Naive B cell (primary cell): ENCODE data around the gene FBXO22. TPM values are rescaled to one million over a fixed set of nuclear protein-coding genes. Genes with fewer than 3 reads are reported as not detected.
A peak's percentile ranks its signal among the peaks of the same experiment; 100 is the strongest.

ENCODE experiments used
- ATAC-seq, 2 donors: fragments of 150-1000 bp; cut with Tn5 transposase; 2 replicates each; pipeline ENCODE4 v1.10.0; 2021; ENCODE audit warnings: low read depth in 2 of 2, mild to moderate bottlenecking in 2 of 2, moderate library complexity in 2 of 2
- DNase-seq: peaks from one replicate; pipeline ENCODE4 v3.0.0; 2022
- H3K27ac Mint-ChIP-seq, 6 donors: one replicate each; pipeline ENCODE4 v1.8.0; 2020 to 2022; ENCODE audit warnings: mild to moderate bottlenecking in 6 of 6, mixed read lengths in 6 of 6, moderate library complexity in 5 of 6, inconsistent platforms in 2 of 6
- H3K27me3 Mint-ChIP-seq, 3 donors: one replicate each; pipeline ENCODE4 v1.8.0; 2021 to 2022; ENCODE audit warnings: mixed read lengths in 3 of 3, mild to moderate bottlenecking in 1 of 3
- H3K36me3 Mint-ChIP-seq, 2 donors: one replicate each; pipeline ENCODE4 v1.8.0; 2020 to 2022; ENCODE audit warnings: mixed read lengths in 2 of 2, inconsistent platforms in 1 of 2, mild to moderate bottlenecking in 1 of 2
- H3K4me1 Mint-ChIP-seq, 3 donors: one replicate each; pipeline ENCODE4 v1.8.0; 2020 to 2022; ENCODE audit warnings: mixed read lengths in 3 of 3, inconsistent platforms in 1 of 3, mild to moderate bottlenecking in 1 of 3, moderate library complexity in 1 of 3
- H3K4me3 Mint-ChIP-seq, 8 donors: one replicate each; pipeline ENCODE4 v1.8.0; 2020 to 2022; ENCODE audit warnings: mild to moderate bottlenecking in 8 of 8, mixed read lengths in 8 of 8, moderate library complexity in 8 of 8, inconsistent platforms in 2 of 8
- H3K9me3 Mint-ChIP-seq, 7 donors: one replicate each; pipeline ENCODE4 v1.8.0; 2020 to 2022; ENCODE audit warnings: mixed read lengths in 7 of 7, mild to moderate bottlenecking in 5 of 7, inconsistent platforms in 2 of 7, moderate library complexity in 1 of 7
- polyA plus RNA-seq, 6 donors: library from polyadenylated mRNA; unstranded; fragments of 300-500 nt; fragmentation: Illumina TruSeq; gene quantifications; one replicate each; pipeline ENCODE4 v1.2.3, GENCODE V29; 2021; ENCODE audit warnings: low read depth in 6 of 6

FBXO22 gene
- polyA plus RNA-seq, 6 donors from 2014 or later: 6.6 to 18.8 (median 16.4) TPM

DNA sequence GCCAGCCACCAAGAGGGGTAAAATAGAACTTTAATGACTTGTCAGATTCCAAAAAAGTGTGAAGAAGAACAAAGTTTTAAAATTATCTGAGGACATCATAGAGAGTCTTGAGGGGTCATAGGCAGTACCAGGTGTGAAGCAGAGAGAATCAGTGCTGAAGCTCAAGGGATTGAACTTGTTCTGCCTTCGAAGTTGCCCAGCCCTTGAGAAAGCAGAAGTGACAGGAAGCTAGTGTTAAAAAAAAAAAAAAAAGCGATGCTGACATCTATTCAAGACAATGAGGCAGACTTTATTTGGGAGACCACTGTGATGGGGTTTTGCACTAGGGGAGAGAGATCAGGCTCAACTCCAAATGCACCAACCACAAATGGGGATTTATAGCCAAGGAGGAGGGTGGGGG is 21.8 kb downstream of the FBXO22 start:
- Mint-ChIP-seq H3K27ac (peak overlapping the region in 2 of 6 donors; percentile 7 to 50), H3K9me3 (no peaks in the 10 kb centered on the region), H3K4me1 (peaks cover 31 to 46% (median 46%) of the 10 kb centered on the region in 3 donors), H3K4me3 (no peak overlapping the region), H3K27me3 (no peaks in the 10 kb centered on the region), H3K36me3 (peaks cover 16 to 17% of the 10 kb centered on the region in 2 donors)
- peak; percentile 57 to 61 for ATAC-seq
- DNase-seq: no peak

DNA sequence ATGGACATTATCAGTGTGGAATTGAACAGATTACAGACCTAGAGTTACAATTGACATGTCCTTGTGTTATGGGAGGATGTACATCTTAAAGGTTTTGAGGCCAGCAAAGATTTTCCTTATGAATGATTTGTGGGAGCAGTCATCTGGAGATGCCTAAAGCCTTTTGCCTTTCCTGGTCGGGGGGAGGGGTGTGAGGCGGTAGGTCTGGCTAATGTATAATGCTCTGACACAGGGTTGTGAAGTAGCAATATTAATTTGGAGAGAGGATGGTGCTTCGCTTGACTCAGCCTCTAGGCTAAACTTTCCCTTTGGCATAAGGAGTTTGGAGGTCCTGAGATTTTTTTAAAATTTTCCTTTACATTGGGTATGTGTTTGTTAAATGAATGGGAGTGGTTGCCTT is 23.3 kb downstream of the FBXO22 start:
- DNase-seq (no peak), ATAC-seq (no peak)
- Mint-ChIP-seq H3K4me1 (peaks cover 31 to 46% (median 46%) of the 10 kb centered on the region in 3 donors), H3K27me3 (no peaks in the 10 kb centered on the region), H3K36me3 (peaks cover 18 to 26% of the 10 kb centered on the region in 2 donors), H3K4me3 (no peak overlapping the region), H3K27ac (peak overlapping the region in 1 of 6 donors; percentile 69), H3K9me3 (no peaks in the 10 kb centered on the region)

DNA sequence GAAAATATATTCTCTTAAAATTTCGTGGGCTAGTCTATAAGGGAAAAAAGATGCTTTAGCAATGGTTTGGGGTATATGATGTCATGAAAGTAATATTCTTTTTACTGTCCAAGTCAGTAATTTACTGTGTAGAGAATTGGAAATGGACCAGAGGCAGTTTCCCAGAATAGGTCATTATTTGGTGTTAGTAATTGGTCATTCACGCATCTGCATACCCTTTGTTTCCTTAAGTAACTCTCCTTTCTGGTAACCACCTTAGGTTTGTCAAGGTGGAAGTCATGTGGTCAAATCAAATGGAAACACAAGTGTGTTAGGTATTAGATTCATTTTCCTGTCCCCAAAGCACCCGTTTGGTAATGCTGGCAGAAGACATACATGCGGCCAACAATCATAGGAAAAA is 23.9 kb downstream of the FBXO22 start:
- no peaks in the 10 kb centered on the region for H3K9me3 Mint-ChIP-seq
- H3K36me3 Mint-ChIP-seq: peaks cover 13 to 27% of the 10 kb centered on the region in 2 donors
- H3K27me3 Mint-ChIP-seq: no peaks in the 10 kb centered on the region
- no peak overlapping the region for H3K4me3 Mint-ChIP-seq
- no peak for DNase-seq
- H3K4me1 Mint-ChIP-seq: peaks cover 31 to 46% (median 39%) of the 10 kb centered on the region in 3 donors
- no peak for ATAC-seq
- H3K27ac Mint-ChIP-seq: peak overlapping the region in 2 of 6 donors; percentile 3 to 19

DNA sequence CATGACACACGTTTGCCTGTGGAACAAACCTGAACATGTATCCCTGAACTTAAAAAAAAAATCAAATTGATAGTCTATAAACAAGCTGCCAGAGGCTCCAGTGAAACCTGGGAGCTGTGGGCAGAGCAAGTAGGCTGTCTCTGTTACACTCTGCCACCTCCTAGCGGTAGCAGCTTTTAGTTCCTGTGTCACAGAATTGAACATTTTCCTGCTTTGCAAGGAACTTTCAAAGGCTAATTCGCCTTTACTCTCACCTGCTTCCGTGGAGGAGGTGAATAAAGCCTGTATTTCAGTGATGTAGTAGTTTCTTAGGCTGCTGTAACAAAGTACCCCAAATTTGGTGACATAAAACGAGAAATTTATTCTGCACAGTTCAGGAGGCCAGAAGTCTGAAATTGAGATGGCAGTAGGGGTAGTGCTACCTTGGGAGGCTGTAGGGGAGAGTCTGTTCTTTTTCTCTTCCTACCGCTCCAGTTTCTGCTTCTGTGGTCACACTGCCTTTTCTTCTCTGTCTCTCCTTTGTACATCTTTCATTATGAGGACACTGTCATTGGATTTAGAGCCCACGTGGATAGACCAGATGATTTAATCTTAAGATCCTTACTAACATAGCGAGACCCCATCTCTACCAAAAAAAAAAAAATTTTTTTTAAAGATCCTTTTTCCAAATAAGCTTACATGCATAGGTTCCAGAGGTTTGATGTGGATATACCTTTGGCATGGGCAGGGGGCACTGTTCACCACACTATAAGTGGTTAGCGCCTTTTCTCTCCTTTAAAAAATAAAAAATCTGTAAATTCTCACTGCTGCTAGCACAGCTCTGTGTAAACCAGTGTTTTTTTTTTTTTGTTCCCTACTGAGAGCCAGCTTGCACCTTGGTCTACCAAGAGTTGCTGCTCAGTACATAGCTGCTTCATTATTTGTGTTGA is 25.3 kb downstream of the FBXO22 start:
- Mint-ChIP-seq H3K4me1 (peaks cover 28 to 41% (median 34%) of the 10 kb centered on the region in 3 donors), H3K27ac (peak overlapping the region in 2 of 6 donors; percentile 11 to 65), H3K36me3 (peaks cover 17 to 35% of the 10 kb centered on the region in 2 donors), H3K4me3 (peak overlapping the region in 1 of 8 donors; percentile 34), H3K27me3 (no peaks in the 10 kb centered on the region), H3K9me3 (no peaks in the 10 kb centered on the region)
- no peak for ATAC-seq
- DNase-seq: no peak

DNA sequence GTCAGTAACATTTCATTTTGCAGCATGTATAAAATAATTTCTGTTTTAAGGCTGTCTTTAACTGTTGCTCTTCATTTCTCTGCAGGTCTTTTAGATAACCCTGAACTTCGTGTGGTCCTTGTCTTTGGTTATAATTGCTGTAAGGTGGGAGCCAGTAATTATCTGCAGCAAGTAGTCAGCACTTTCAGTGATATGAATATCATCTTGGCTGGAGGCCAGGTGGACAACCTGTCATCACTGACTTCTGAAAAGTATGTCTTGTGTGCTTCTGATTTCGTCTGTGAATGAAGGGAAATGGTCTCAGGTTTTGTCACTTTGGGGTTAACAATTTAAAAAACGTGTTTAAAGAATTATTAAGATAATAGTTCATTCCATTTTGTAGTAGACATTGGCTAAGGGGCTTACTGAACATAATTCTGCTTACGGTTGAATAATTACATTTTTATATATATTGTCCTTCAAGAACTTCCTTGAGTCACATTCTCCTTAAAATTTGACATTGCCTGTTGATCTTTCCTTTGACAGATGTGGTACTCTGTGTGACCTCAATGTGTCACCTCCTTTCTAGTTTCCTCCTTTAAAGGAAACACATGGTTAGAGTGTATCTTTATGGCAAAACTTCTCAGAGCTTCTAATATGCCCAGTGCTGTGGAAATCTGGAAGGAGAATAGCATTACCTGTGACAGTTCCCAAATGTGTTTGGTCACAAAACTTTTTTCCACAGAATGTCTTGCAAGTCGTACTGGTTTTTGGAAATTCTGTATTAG is 26.3 kb downstream of the FBXO22 start:
- no peak for ATAC-seq
- Mint-ChIP-seq H3K36me3 (peaks cover 17 to 39% of the 10 kb centered on the region in 2 donors), H3K27ac (no peak overlapping the region), H3K9me3 (no peaks in the 10 kb centered on the region), H3K27me3 (no peaks in the 10 kb centered on the region), H3K4me3 (no peak overlapping the region), H3K4me1 (peaks cover 22 to 33% (median 29%) of the 10 kb centered on the region in 3 donors)
- no peak for DNase-seq

DNA sequence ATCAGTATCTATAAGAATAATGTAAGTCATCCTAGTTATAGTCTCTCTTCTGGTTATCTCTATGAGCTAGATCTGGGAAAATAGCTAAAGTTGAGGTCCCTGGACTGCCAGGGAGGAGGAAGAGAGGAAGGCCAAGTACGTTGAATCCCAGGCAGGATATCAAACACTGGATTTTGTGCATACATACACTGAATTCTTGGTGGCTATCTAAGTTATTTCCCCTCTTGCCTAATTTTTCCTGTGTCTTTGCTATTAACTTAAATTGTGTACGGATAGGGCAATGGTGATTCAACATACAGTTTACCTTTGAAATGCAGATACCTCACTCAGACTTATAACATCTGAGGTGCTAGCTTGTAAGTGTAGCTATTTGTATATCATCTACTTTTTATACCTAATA is 27.2 kb downstream of the FBXO22 start:
- Mint-ChIP-seq H3K27ac (peak overlapping the region in 2 of 6 donors; percentile 29 to 39), H3K36me3 (peaks cover 17 to 35% of the 10 kb centered on the region in 2 donors), H3K4me1 (peaks cover 15 to 25% (median 23%) of the 10 kb centered on the region in 3 donors), H3K27me3 (no peaks in the 10 kb centered on the region), H3K4me3 (no peak overlapping the region), H3K9me3 (no peaks in the 10 kb centered on the region)
- ATAC-seq: no peak
- no peak for DNase-seq

DNA sequence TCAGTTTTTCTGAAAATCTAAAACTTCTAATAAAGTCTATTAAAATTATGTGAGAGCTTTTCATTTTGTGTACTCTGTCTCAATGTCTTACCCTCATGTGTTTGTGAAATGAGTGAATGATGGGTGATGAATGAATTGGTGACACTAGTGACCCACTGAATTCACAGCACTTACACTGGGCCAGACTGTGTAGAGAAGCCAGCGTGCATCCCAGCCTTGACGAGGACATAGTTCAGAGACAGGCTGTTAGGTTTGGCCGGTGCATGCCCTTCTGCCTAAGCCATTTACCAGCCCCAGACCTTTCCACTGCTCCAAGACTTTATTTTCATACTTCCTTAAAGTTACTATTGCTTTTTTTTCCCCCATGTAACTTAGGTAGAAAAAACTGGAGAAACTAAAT is 38.8 kb downstream of the FBXO22 start:
- Mint-ChIP-seq H3K4me3 (no peak overlapping the region), H3K36me3 (peaks cover 6 to 14% of the 10 kb centered on the region in 2 donors)

DNA sequence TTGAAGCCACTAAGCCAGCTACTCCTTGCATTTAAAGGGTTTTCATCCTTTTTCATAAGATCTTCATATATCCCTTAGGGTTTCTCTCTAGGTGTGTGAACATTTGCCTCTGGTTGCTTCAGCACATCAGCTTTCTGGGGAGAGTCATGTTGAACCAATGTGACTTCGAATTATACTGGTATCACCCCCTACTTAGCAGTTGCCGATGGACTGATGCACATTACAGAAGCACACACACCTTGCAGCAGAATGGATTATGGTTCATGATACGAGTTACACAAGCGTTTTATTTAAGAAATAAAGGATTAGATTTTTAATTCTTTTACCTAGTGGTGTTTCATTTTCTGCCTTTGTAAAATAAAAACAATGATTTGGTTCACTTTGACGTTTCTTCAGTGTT is 39.6 kb downstream of the FBXO22 start:
- peaks cover 0 to 7% (median 0%) of the 10 kb centered on the region in 7 donors for H3K9me3 Mint-ChIP-seq
- no peaks in the 10 kb centered on the region for H3K4me1 Mint-ChIP-seq
- H3K4me3 Mint-ChIP-seq: no peak overlapping the region
- DNase-seq (no peak), ATAC-seq (no peak)
- H3K27ac Mint-ChIP-seq: no peak overlapping the region
- peaks cover 5 to 17% (median 11%) of the 10 kb centered on the region in 3 donors for H3K27me3 Mint-ChIP-seq
- H3K36me3 Mint-ChIP-seq: peaks cover 0 to 7% of the 10 kb centered on the region in 2 donors

More for the DNA sequence above, 38.8 kb downstream of the FBXO22 start:
- ATAC-seq: no peak
- DNase-seq: no peak
- peak overlapping the region in 1 of 6 donors; percentile 18 for H3K27ac Mint-ChIP-seq
- H3K27me3 Mint-ChIP-seq: peaks cover 5 to 14% (median 11%) of the 10 kb centered on the region in 3 donors
- H3K4me1 Mint-ChIP-seq: no peaks in the 10 kb centered on the region
- peaks cover 0 to 7% (median 0%) of the 10 kb centered on the region in 7 donors for H3K9me3 Mint-ChIP-seq

DNA sequence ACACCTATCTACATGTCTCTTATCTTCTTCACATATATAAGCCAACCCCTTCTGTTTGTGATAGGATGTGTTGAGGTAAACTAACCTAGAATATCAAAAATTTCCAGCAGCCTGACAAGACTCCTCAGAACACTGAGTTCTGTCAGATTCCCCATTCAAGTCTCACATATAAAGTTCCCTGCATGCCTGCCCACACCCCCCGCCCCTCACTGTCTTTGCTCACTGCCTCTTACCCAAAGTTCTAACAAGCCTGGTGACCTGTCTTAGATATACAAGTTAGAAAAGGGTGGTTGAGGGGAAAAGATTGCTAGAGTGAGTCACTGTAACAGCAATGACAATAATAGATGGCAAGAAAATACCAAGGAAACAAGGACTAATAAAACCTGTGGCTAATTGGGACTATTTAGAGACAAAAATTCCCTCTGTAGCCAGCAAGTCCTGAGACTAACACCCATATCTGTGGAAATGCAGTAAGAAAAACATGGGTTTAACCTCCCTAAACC is 40.1 kb downstream of the FBXO22 start:
- Mint-ChIP-seq H3K36me3 (peaks cover 0 to 2% of the 10 kb centered on the region in 2 donors), H3K27me3 (peaks cover 5 to 17% (median 11%) of the 10 kb centered on the region in 3 donors), H3K27ac (peak overlapping the region in 1 of 6 donors; percentile 13), H3K4me3 (no peak overlapping the region), H3K9me3 (peaks cover 0 to 7% (median 0%) of the 10 kb centered on the region in 7 donors), H3K4me1 (no peaks in the 10 kb centered on the region)
- ATAC-seq (no peak), DNase-seq (no peak)

DNA sequence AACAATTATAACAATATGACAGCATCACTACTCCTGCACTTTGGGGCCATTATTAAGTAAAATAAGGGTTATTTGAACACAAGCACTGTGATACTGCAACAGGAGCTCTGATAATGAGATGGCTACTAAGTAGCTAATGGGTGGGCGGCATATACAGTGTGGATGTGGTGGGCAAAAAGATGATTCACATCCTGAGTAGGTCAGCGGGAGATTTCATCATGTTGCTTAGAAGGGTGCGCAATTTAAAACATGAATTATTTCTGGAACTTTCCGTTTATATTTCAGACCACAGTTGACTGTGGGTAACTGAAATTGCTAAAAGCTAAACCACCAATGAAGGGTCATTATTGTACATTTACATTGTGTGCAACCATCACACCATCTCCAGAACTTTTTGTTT is 42.3 kb downstream of the FBXO22 start:
- Mint-ChIP-seq H3K9me3 (peaks cover 0 to 4% (median 0%) of the 10 kb centered on the region in 7 donors), H3K27ac (no peak overlapping the region), H3K4me1 (no peaks in the 10 kb centered on the region), H3K27me3 (peaks cover 5 to 20% (median 17%) of the 10 kb centered on the region in 3 donors), H3K4me3 (no peak overlapping the region), H3K36me3 (no peaks in the 10 kb centered on the region)
- ATAC-seq (no peak), DNase-seq (no peak)

DNA sequence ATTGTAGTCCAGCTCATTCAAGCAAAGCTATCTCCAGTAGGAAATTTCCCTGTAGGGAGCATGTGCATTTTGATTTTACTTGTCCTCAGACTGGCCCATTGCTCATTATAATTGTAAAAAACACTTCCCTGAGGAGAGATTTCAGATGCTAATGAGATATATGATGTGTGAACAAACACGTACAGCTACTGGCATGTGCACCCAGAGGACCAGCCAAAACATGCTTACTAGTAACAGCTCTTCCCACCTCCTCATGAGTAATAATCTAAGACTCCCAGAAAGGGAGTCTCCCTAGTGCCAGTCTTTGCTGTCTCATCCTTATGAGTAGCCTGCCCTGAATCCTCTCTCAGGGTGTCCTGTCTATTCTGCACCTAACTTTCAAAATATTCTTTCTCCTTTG is 43.4 kb downstream of the FBXO22 start:
- no peaks in the 10 kb centered on the region for H3K36me3 Mint-ChIP-seq
- no peaks in the 10 kb centered on the region for H3K4me1 Mint-ChIP-seq
- H3K4me3 Mint-ChIP-seq: no peak overlapping the region
- H3K9me3 Mint-ChIP-seq: peaks cover 0 to 4% (median 0%) of the 10 kb centered on the region in 7 donors
- DNase-seq: no peak
- H3K27ac Mint-ChIP-seq: no peak overlapping the region
- peaks cover 5 to 22% (median 20%) of the 10 kb centered on the region in 3 donors for H3K27me3 Mint-ChIP-seq
- no peak for ATAC-seq

DNA sequence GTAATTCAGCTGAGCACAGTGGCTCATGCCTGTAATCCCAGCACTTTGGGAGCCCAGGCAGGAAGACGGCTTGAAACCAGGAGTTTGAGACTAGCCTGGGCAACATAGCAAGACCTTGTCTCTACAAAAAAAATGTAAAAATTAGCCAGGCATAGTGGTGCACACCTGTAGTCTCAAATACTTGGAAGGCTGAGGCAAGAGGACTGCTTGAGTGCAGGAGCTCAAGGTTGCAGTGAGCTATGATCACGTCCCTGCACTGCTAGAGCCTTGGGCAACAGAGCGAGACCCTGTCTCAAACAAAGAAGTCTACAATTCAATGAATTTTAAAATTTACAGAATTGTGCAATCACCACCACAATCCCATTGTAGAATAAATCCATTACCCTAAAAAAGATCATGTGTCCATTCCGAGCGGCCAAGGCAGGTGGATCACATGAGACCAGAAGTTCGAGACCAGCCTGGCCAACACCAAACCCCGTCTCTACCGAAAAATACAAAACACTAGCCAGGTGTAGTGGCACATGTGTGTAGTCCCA is 45.2 kb downstream of the FBXO22 start:
- H3K4me3 Mint-ChIP-seq: no peak overlapping the region
- ATAC-seq (no peak), DNase-seq (no peak)
- peaks cover 5 to 30% (median 24%) of the 10 kb centered on the region in 3 donors for H3K27me3 Mint-ChIP-seq
- H3K9me3 Mint-ChIP-seq: peaks cover 0 to 4% (median 0%) of the 10 kb centered on the region in 7 donors
- no peaks in the 10 kb centered on the region for H3K36me3 Mint-ChIP-seq
- no peak overlapping the region for H3K27ac Mint-ChIP-seq
- H3K4me1 Mint-ChIP-seq: no peaks in the 10 kb centered on the region

DNA sequence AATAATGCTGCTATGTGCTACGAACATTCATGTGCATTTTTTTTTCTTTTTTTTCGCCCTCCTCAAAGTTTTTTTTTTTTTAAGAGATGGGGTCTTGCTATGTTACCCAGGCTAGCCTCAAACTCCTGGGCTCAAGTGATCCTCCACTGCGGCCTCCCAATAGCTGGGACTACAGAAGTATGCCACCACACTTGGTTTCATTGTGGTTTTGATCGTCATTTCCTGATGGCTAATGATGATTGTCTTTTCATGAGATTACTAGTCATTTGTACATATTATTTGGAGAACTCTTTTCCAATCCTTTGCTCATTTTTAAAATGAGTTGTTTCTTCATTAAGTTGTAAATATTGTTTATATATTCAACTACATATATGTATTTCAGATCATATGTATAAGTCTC is 48.8 kb downstream of the FBXO22 start:
- DNase-seq: no peak
- Mint-ChIP-seq H3K36me3 (no peaks in the 10 kb centered on the region), H3K4me1 (no peaks in the 10 kb centered on the region), H3K9me3 (no peaks in the 10 kb centered on the region), H3K4me3 (no peak overlapping the region), H3K27ac (no peak overlapping the region), H3K27me3 (peaks cover 5 to 37% (median 24%) of the 10 kb centered on the region in 3 donors)
- no peak for ATAC-seq
